Breast epithelium (tissue), 3 donors: ENCODE data around the gene TNN.

Source experiments
- POLR2AphosphoS5 ChIP-seq, 3 donors: sonication (generic); formaldehyde crosslinking; IDR thresholded peaks; one replicate each; pipeline ENCODE4 v1.6.1; 2017; ENCODE audit warnings: antibody characterized with exemption in 3 of 3
- TF ChIP-seq, protein P1 (sequence below), 3 donors: fragments of 450-650 bp; IDR thresholded peaks; one replicate each; pipeline ENCODE4 v1.5.1; 2016 to 2017; ENCODE audit warnings: antibody characterized with exemption in 3 of 3, mild to moderate bottlenecking in 3 of 3, moderate library complexity in 3 of 3

DNA sequence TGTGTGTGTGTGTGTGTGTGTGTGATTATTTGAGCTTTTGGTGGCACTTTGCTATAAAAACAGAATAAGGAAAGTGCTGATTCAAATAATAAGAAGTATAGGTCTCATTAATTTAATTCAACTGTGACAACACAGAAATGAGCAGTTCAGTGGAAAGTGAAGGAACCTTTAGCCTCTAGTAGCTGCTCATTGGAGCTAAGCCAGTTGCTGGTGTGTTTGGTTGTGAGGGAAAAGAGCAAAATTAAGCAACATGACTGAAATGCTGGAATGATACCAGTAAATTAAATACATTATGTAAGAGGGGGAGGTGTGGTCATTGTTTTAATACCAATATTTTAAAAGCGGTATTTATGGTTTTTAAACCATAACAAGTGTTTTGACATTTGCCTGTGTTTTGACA, 69.7 kb downstream of the TNN start:
- no peak for TF ChIP-seq POLR2AphosphoS5 (IDR thresholded peaks at IDR 0.05)
- TF ChIP-seq, protein P1, sequence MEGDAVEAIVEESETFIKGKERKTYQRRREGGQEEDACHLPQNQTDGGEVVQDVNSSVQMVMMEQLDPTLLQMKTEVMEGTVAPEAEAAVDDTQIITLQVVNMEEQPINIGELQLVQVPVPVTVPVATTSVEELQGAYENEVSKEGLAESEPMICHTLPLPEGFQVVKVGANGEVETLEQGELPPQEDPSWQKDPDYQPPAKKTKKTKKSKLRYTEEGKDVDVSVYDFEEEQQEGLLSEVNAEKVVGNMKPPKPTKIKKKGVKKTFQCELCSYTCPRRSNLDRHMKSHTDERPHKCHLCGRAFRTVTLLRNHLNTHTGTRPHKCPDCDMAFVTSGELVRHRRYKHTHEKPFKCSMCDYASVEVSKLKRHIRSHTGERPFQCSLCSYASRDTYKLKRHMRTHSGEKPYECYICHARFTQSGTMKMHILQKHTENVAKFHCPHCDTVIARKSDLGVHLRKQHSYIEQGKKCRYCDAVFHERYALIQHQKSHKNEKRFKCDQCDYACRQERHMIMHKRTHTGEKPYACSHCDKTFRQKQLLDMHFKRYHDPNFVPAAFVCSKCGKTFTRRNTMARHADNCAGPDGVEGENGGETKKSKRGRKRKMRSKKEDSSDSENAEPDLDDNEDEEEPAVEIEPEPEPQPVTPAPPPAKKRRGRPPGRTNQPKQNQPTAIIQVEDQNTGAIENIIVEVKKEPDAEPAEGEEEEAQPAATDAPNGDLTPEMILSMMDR (IDR thresholded peaks at IDR 0.05), result no peak
